HepG2 (cell line): ENCODE data around the gene ANKRD62. TPM values are rescaled to one million over a fixed set of nuclear protein-coding genes. Genes with fewer than 3 reads are reported as not detected.

Experiments
- ATAC-seq: fragments of 200-7000 bp; cut with Tn5 transposase; 3 replicates; pipeline ENCODE4 v1.9.1; 2020; ENCODE audit warnings: mild to moderate bottlenecking, moderate library complexity
- BruUV-seq: library from RNA; stranded (reverse); fragments of 400-500 nt; replicated peaks from 2 replicates; lab custom pipeline; 2021; lab: Mats Ljungman, UMichigan
- CTCF ChIA-PET: fragments of 300-600 bp; formaldehyde crosslinking; extraction: SDS; loops from one replicate; lab custom pipeline; 2021; ENCODE audit warnings: low total read pairs, inconsistent platforms, low intra/inter-chr PET ratio; lab: Yijun Ruan, JAX
- POLR2A ChIA-PET: fragments of 350-600 bp; sonication (Branson Sonifier 250); formaldehyde crosslinking; loops from one replicate; lab custom pipeline; 2020; ENCODE audit warnings: antibody characterized with exemption, inconsistent platforms; lab: Yijun Ruan, JAX
- DNase-seq: peaks from one replicate; pipeline ENCODE4 v3.0.0-alpha.2; 2015; ENCODE audit warnings: low spot score
- FAIRE-seq: peaks from 3 replicates; lab custom pipeline; 2011; peaks lifted over from hg19 to GRCh38; lab: Jason Lieb, UNC
- H2AFZ ChIP-seq: one replicate; pipeline ENCODE4 v1.6.1; 2011; ENCODE audit warnings: low read length, inconsistent platforms
- H3K27ac ChIP-seq: fragments of 300-600 bp; 3 replicates; pipeline ENCODE4 v1.8.0; 2011; ENCODE audit warnings: mixed run types, mild to moderate bottlenecking, mixed read lengths, low read length, inconsistent platforms; ENCODE audit not compliant: insufficient read depth; ENCODE audit errors: extremely low read length
- H3K27me3 ChIP-seq, 2 experiments: fragments of 200-600 bp in 1 of 2; 2 replicates in 1 of 2; 3 replicates in 1 of 2; pipeline versions ENCODE4 v1.6.0 to v1.8.0; 2011; ENCODE audit warnings: low read length in 2 of 2, mild to moderate bottlenecking in 2 of 2, moderate library complexity in 2 of 2, inconsistent platforms in 1 of 2; ENCODE audit not compliant: insufficient read depth in 2 of 2, control insufficient read depth in 1 of 2
- H3K36me3 ChIP-seq, 2 experiments: fragments of 200-600 bp in 1 of 2; replicated peaks in 1 of 2; 2 replicates in 1 of 2; 3 replicates in 1 of 2; pipeline versions ENCODE4 v1.5.1 to v1.8.0; 2011; ENCODE audit warnings: low read length in 2 of 2, inconsistent platforms in 1 of 2; ENCODE audit not compliant: insufficient read depth in 2 of 2, control insufficient read depth in 1 of 2
- H3K4me1 ChIP-seq: 2 replicates; pipeline ENCODE4 v1.5.1; 2012; ENCODE audit warnings: low read length, inconsistent platforms; ENCODE audit not compliant: insufficient read depth
- H3K4me2 ChIP-seq: 2 replicates; pipeline ENCODE4 v1.6.0; 2011; ENCODE audit warnings: low read depth, low read length, inconsistent platforms
- H3K4me3 ChIP-seq, 3 experiments: fragments of 200-600 bp in 1 of 3; sonication (generic), shearing (Covaris generic) in 1 of 3; replicated peaks in 1 of 3; 2 replicates each; pipeline ENCODE4 v1.5.1; 2011 to 2016; ENCODE audit warnings: low read length in 3 of 3, inconsistent platforms in 2 of 3, low read depth in 2 of 3, mild to moderate bottlenecking in 2 of 3, control low read depth in 1 of 3, mixed read lengths in 1 of 3; ENCODE audit not compliant: insufficient read depth in 1 of 3
- H3K79me2 ChIP-seq: one replicate; pipeline ENCODE4 v1.6.1; 2011; ENCODE audit warnings: low read length, inconsistent platforms; ENCODE audit not compliant: insufficient read depth
- H3K9ac ChIP-seq: 2 replicates; pipeline ENCODE4 v1.6.0; 2011; ENCODE audit warnings: mild to moderate bottlenecking, low read depth, low read length, inconsistent platforms; ENCODE audit not compliant: insufficient read depth
- H3K9me3 ChIP-seq: 2 replicates; pipeline ENCODE4 v1.5.1; 2012; ENCODE audit warnings: mild to moderate bottlenecking, low read length
- H4K20me1 ChIP-seq: 2 replicates; pipeline ENCODE4 v1.6.0; 2011; ENCODE audit warnings: inconsistent platforms, mild to moderate bottlenecking, low read length, moderate library complexity; ENCODE audit not compliant: insufficient read depth
- ZNF207 ChIP-seq: fragments of 450-650 bp; IDR thresholded peaks from 2 replicates; pipeline ENCODE4 v1.6.1; 2016; ENCODE audit warnings: antibody characterized with exemption, borderline replicate concordance
- ZNF292 ChIP-seq: sonication (generic); formaldehyde crosslinking; IDR thresholded peaks from 2 replicates; pipeline ENCODE4 v1.8.1; 2022; ENCODE audit warnings: mild to moderate bottlenecking, low read depth, missing genetic modification reagents, borderline replicate concordance
- WGBS: methylation state at CpG from one replicate; pipeline ENCODE4 v1.1.6; 2017; ENCODE audit warnings: low lambda C conversion rate; 5-methylcytosine and 5-hydroxymethylcytosine counted together
- in situ Hi-C: cut with HindIII; loops from 2 replicates; pipeline ENCODE4 v1.10.0; 2017; ENCODE audit warnings: low pct_unique_long_range_greater_than_20kb; ENCODE audit not compliant: extremely low pct_ligation_motif_present
- intact Hi-C: fragments of 100-400 bp; cut with micrococcal nuclease; formaldehyde crosslinking; loops from one replicate; pipeline ENCODE4 v1.10.0; 2022; ENCODE audit not compliant: unreplicated experiment
- polyA plus RNA-seq, 8 experiments: library from polyadenylated mRNA; depleted of rRNA in 3 of 8; stranded (reverse) in 7 of 8; unstranded in 1 of 8; fragments of >200 nt; fragmentation: Illumina TruSeq in 4 of 8; extraction: Trizol in 4 of 8; gene quantifications; 2 replicates each; pipeline versions ENCODE4 v1.2.1 to v1.2.3, GENCODE V29; 2011 to 2016; ENCODE audit warnings: low read depth in 4 of 8, missing spikeins in 1 of 8, mixed read lengths in 1 of 8; ENCODE audit not compliant: insufficient read depth in 1 of 8
- total RNA-seq, 5 experiments: library from RNA; depleted of rRNA; stranded (reverse); fragments of >200 nt; fragmentation: Illumina TruSeq; extraction: Trizol; gene quantifications; 2 replicates each; pipeline ENCODE4 v1.2.3, GENCODE V29; 2016; ENCODE audit warnings: low read depth in 1 of 5
- TF ChIP-seq, protein P1 (sequence below): sonication (generic); formaldehyde crosslinking; conservative IDR thresholded peaks from 2 replicates; pipeline ENCODE4 v1.4.0; 2020; ENCODE audit warnings: missing genetic modification reagents
- TF ChIP-seq, protein P2 (sequence below): IDR thresholded peaks from 2 replicates; pipeline ENCODE4 v1.6.1; 2016; ENCODE audit warnings: low read depth, control low read depth
- TF ChIP-seq, protein P3 (sequence below): sonication (generic); formaldehyde crosslinking; IDR thresholded peaks from 2 replicates; pipeline ENCODE4 v1.4.0; 2020; ENCODE audit warnings: missing genetic modification reagents

The ANKRD62 gene
- total and polyA plus RNA-seq, 2 of the 13 experiments (the other 11 are each of a cell fraction or from before 2014, with no cell fraction given) = not detected

- no peak overlapping the region for H3K9ac ChIP-seq
- WGBS = no CpG with 5 or more reads among the region's 4 CpGs
- H3K9me3 ChIP-seq = no peaks in the 10 kb centered on the region
- no peaks in the 10 kb centered on the region for H3K4me1 ChIP-seq
- H3K4me3 ChIP-seq = no peak overlapping the region
- POLR2A ChIA-PET = no interaction called here
- no peaks in the 10 kb centered on the region for H3K36me3 ChIP-seq
- no peak for FAIRE-seq
- DNase-seq = no peak
- in situ Hi-C loops (no loop called here), intact Hi-C loops (no loop called here)
- H3K27me3 ChIP-seq = peaks cover 0 to 4% of the 10 kb centered on the region in 2 experiments; a peak in 1 of 5 replicates
- no peak for ATAC-seq
- CTCF ChIA-PET = no interaction called here
- no peak overlapping the region for H3K4me2 ChIP-seq
- no peak overlapping the region for H3K27ac ChIP-seq
- TF ChIP-seq, protein P1, sequence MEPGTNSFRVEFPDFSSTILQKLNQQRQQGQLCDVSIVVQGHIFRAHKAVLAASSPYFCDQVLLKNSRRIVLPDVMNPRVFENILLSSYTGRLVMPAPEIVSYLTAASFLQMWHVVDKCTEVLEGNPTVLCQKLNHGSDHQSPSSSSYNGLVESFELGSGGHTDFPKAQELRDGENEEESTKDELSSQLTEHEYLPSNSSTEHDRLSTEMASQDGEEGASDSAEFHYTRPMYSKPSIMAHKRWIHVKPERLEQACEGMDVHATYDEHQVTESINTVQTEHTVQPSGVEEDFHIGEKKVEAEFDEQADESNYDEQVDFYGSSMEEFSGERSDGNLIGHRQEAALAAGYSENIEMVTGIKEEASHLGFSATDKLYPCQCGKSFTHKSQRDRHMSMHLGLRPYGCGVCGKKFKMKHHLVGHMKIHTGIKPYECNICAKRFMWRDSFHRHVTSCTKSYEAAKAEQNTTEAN (CRISPR knock-in tag) = no peak
- TF ChIP-seq, protein P2, sequence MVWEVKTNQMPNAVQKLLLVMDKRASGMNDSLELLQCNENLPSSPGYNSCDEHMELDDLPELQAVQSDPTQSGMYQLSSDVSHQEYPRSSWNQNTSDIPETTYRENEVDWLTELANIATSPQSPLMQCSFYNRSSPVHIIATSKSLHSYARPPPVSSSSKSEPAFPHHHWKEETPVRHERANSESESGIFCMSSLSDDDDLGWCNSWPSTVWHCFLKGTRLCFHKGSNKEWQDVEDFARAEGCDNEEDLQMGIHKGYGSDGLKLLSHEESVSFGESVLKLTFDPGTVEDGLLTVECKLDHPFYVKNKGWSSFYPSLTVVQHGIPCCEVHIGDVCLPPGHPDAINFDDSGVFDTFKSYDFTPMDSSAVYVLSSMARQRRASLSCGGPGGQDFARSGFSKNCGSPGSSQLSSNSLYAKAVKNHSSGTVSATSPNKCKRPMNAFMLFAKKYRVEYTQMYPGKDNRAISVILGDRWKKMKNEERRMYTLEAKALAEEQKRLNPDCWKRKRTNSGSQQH (CRISPR knock-in tag) = no peak
- TF ChIP-seq ZNF207 (no peak), ZNF292 (no peak)
- TF ChIP-seq, protein P3, sequence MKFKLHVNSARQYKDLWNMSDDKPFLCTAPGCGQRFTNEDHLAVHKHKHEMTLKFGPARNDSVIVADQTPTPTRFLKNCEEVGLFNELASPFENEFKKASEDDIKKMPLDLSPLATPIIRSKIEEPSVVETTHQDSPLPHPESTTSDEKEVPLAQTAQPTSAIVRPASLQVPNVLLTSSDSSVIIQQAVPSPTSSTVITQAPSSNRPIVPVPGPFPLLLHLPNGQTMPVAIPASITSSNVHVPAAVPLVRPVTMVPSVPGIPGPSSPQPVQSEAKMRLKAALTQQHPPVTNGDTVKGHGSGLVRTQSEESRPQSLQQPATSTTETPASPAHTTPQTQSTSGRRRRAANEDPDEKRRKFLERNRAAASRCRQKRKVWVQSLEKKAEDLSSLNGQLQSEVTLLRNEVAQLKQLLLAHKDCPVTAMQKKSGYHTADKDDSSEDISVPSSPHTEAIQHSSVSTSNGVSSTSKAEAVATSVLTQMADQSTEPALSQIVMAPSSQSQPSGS (CRISPR knock-in tag) = no peak
- no peak overlapping the region for H2AFZ ChIP-seq
- BruUV-seq = no TSS peak
- H3K79me2 ChIP-seq = no peaks in the 10 kb centered on the region
- no peaks in the 10 kb centered on the region for H4K20me1 ChIP-seq
Measured at GRCh38 chr18:12085786-12086185, 7.9 kb upstream of the ANKRD62 start.
